Articular chondrocyte of knee joint (primary cell): Measurements from ENCODE around the gene RABL2A. TPM values are rescaled to one million over a fixed set of nuclear protein-coding genes. Genes with fewer than 3 reads are reported as not detected.

ENCODE experiments used
- small RNA-seq: library from RNA; depleted of rRNA; stranded (forward); fragments of <200 nt; gene quantifications from one replicate; pipeline ENCODE3, GENCODE V24; 2012
- total RNA-seq: library from RNA; depleted of rRNA; stranded (reverse); fragments of >200 nt; gene quantifications from 2 replicates; pipeline ENCODE4 v1.2.3, GENCODE V29; 2012

RABL2A gene
- total RNA-seq = 8.1 and 12.9 TPM in 2 replicates

GRCh38 chr2:113626616-113627330, at the start of gene RABL2A:
Gene RABL2A, plus strand, starts transcription at chr2:113627266. Its CDS starts 1,341 bp downstream, at chr2:113628607.

Small RNA genes lying within 50 kb of the gene (small RNA-seq; reads per million reads assigned to genes)
- gene MIR1302-3 (not detected), gene RNU6-744P (not detected)

Other genes with a start within 250 kb of the RABL2A start
- gene ZNG1B, start 189.6 kb upstream of the RABL2A start, total RNA-seq = 29.1 and 35.7 TPM in 2 replicates
- 0.11 and 0.26 TPM in 2 replicates for gene FOXD4L1, start 128.6 kb upstream of the RABL2A start, total RNA-seq
- 231 and 273 TPM in 2 replicates for gene SLC35F5, start 129.4 kb downstream of the RABL2A start, total RNA-seq